HG03159 (cell line): ENCODE data around the gene SP5.
"Not testable (repeated sequence)": the region's sequence is repeated elsewhere in the genome, so short reads cannot be mapped to it uniquely, and the experiment has no call there.

Experiments used
- ATAC-seq: cut with Tn5 transposase; IDR thresholded peaks from one replicate; pipeline ENCODE4 v1.9.1; 2021; ENCODE audit warnings: mild to moderate bottlenecking, moderate library complexity; ENCODE audit not compliant: unreplicated experiment

Gene SP5

DNA sequence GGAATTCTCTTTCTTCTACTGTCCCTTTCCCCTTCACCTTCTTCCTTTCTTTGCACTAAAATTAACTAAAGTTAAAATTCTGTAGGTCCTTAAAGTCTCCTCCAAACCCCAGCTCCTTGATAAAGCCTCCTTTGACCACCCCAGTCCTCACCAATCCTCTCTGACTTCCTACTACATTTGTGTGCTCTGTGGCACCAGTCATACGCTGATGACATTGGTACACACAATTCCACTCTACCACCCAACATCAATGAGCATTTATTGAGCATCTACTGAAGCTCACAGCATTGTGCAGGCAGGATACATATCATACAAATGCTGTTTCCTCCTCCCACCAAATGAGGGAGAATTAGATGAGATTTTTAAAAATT lies 4.5 kb upstream of the SP5 start:
- no peak for ATAC-seq

DNA sequence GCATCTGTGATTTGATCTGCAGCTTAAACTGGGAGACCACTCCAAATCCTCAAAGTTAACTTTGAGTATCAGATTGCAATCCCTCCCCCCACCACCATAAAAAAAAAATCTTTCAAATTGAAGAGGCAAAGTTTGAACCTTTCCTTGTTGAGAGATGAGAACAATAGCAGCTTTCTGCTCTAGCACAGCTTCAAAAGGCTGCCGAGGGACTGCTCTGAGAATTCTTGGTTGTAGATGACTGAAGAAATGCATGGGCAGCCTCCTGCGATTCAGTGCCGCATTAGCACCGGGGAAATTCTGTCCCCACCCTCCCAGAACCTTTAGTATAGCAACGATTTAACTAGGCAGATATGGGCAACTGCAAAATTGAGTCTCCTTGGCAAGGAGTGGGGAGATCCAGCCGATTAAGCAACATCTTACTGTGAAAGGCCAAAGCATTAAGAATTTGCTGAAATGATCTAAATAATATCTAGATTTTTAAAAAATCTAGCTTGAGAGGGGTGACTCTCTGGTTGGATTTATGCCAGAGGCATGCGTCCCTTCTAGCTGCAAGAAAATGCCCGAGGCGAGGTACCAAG lies 3.9 kb upstream of the SP5 start:
- no peak for ATAC-seq

DNA sequence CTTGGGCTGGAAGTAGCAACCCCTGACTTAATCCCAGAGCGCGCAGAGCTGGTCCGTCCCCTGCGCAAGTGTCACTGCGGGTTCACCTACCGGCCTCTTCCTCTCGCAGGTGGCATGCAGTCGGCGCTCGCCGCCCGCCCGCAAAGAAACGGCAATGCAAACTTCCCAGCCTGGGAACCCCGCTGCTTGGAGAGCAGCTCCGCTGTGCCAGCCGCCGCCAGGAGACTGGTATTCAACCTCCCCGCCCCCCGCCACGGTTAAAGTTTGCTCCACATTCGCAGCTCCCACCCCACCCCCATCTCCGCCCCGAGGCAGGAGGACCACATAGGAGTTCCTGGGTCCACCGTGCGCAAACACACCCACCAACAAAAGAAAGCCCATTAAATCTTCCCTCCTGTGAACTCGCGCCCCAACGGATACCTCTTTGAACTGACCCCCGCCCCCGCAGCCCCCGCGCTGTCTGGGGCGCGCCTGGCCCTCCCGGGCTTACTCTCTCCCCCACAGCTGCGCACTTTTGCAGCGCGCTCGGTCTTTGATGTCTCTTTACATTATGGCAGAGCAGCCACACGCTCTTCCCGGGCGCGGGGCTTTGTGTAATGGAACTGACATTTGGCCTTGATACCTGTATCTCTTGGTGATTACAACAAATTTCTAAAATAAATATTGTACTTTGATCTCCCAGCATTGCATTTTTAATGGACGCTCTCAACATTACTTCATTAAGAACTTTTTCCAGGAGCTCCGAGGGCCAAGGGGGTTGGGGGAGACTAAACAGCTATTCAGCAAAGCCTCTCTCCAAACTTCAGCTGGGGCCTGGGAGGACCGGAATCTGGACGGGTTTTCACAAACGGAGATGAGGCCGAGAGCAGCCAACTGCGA lies 3.1 kb upstream of the SP5 start:
- ATAC-seq, result no peak

DNA sequence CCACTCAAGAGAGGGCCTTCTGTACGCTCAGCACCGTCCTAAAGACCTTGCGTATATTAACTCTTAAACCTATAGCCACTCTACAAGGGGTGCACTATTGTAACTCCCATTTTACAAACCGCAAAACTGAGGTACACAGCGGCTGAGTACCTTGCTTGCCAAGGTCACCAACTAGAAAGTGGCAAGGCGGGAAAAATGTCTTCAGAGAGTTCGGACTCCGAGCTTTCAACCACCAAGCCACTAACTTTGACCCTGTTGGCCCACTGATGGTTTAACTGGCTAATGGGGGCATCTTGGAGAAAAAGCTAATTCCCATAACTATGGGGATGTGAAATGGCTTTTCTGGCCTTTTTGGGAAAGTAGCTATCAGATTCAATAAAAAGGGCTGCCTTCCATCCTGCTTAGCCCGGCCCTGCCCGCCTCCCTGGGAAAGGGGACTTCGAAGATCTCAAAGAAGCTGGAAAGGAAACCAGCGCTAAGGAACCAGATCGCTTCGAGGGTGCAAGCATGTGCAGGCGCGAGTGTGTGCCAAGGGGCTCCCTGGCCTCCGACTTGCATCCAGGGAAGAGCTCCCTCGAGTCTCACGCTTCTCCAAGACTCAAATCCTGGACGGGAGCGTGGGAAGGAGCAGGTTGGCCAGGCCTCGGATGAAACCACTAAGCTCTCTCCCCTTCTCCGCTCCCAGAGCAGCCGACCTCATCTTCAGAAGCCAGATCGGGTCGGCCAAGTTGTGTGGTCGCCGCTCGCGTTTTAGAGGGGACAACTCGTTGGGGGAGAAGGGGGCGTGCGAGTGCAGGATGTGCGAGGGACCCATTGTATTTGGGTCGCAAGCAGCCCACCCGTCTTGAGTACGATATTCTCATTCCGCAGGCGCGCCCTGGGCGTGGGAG lies 2.2 kb upstream of the SP5 start:
- ATAC-seq, result no peak

DNA sequence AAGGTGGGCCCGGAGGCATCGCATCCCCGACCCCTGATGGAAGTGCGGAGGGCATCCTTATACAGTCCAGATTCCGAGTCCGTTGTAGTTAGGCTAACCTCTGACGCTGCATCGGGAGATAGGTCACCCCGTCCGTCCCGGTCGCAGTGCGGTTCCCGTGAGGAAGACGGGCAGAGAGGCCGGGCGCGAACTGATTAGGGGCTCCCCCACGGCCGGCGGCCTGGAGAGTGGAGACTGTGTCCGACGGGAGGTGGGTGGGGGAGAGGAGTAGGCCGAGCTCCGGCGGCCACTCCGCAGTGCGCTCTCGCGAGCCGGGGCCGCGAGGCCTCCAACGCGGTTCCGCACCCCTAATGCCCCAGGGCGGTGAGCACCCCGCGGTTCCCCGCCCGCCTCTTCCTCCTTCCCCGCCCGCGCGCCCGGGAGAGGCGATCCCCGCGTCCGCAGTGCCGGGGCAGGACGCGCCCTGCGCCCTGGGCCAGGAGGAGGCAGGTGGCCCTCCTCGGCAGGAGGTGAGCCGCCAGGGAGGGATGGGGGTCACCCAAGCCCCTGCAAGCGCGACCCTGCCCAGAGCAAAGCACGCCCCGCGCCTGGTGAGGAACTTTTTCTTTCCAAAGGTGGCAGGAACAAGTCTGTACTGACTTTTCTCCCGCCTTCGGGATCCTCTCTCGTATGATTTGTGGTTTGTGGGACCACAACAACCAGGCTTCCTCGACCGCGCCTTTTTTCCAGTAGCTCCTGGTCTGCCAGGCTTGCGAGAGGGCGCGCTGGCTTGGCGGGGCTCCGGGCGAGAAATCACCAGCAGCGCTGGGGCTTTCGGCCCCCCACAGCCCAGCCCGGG lies 1.4 kb upstream of the SP5 start:
- ATAC-seq, result no peak

DNA sequence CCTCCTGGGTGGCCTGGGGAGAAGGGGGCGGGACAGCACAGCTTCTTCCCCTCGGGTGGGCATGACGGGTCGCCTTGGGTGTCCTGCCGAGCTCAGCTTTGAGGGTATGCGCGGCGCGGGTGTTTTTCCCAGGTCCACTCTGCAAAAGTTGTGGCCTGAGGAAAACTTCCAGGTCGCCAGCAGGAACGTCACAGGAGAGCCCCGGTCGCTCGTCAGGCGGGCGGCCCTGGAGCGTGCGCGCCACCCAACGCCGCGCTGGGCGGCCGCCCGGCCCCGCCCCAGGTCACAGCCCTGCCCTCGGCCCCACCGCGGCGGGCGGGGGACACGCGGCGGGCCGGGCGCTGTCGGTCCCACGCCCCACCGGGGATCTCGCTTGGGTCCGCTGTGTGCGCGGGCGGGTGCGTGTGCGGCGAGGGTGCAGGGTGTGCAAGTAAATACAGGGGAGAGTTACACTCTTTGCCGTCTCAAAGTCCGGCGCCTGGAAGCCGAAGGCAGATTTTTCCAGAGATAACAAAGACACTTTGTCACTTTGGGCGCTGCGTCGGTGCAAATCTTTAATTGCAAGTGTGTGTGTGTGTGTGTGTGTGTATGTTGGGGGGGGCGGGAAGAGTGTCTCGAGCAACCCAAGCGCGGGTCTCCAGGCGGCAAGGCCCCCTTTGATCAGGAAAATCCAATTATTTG lies 616 bp upstream of the SP5 start:
- no peak for ATAC-seq

DNA sequence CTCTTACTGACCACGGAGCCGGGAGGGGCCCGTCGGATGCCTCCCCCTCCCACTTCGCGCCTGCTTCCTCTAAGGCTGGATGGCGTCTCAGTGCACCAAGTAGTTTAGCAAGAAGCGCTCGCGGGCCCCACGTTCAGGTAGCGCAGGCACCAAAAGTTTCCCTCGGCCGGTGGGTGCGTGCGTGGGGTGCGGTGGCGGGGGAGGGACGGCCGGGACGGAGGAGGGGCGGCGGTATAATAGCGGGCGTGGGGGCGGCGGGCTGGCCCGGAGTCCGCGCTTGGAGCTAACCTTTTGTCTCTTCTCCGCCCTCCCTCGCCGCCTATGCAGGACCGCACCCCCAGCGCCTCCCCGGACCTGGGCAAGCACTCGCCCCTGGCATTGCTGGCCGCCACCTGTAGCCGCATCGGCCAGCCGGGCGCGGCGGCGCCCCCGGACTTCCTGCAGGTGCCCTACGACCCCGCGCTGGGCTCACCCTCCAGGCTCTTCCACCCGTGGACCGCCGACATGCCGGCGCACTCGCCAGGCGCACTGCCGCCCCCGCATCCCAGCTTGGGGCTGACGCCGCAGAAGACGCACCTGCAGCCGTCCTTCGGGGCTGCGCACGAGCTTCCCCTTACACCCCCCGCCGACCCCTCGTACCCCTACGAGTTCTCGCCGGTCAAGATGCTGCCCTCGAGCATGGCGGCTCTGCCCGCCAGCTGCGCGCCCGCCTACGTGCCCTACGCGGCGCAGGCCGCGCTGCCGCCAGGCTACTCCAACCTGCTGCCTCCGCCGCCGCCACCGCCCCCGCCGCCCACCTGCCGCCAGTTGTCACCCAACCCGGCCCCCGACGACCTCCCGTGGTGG lies 1.0 kb downstream of the SP5 start:
- no peak for ATAC-seq

DNA sequence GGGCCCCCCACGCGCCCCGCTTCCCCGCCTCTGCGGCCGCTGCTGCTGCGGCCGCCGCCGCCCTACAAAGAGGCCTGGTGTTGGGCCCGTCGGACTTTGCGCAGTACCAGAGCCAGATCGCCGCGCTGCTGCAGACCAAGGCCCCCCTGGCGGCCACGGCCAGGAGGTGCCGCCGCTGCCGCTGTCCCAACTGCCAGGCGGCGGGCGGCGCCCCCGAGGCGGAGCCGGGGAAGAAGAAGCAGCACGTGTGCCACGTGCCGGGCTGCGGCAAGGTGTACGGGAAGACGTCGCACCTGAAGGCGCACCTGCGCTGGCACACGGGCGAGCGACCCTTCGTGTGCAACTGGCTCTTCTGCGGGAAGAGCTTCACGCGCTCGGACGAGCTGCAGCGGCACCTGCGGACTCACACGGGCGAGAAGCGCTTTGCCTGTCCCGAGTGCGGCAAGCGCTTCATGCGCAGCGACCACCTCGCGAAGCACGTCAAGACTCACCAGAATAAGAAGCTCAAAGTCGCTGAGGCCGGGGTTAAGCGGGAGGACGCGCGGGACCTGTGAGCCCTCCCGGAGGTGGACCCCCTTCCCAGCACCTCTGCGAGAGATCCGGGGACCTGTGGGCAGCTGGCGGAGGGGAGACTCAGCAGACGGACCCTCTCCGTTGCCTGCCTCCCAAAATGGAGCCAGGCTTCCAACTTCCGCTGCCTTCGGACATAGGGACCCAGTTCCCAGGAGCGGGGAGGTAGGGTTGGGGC lies 1.9 kb downstream of the SP5 start:
- ATAC-seq, result no peak

DNA sequence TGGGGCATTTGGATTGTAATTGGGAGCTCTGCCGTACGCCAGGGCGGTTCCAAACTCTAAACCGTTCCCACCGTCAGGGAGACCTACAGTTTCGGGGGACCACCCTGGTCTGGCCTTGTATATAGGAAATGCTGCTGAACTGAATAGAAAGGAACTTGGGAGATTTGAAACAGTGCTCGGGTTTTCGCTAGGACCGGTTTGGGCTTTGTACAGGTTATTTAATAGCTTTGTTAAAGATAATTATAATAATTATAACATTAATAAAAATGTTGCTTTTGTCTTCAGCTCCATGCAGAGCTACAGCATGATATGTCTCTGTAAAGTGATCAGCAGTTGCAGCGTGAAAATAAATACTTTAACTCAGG lies 2.4 kb downstream of the SP5 start:
- no peak for ATAC-seq

DNA sequence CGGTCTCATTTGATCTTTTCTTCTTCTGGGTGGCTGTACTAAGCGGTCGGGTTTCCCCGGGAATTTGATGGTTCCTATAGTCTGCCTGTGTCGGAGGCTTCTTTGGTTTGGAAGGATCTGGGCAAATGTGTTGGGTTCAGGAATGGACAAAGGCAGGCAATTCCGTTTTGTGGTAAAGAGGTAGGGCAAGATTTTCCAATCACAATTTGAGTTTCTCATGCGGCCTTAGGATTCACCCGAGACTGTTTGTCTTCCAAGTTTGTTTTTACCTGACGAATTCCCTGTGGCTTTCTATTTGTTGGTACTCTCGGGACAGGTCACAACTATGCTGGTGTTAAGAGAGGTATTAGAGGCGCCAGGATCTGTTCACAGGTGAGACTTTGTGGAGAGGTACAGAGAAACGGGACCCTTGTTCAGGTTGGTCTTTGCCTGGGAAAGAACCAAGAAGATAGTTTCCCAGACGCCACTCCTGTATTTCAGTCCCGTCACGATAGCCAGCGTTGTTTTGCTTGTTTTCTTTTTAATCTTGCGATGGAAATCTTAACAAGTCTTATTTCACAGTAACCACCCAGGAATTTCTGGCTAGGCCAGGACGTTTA lies 3.0 kb downstream of the SP5 start:
- ATAC-seq, result no peak

DNA sequence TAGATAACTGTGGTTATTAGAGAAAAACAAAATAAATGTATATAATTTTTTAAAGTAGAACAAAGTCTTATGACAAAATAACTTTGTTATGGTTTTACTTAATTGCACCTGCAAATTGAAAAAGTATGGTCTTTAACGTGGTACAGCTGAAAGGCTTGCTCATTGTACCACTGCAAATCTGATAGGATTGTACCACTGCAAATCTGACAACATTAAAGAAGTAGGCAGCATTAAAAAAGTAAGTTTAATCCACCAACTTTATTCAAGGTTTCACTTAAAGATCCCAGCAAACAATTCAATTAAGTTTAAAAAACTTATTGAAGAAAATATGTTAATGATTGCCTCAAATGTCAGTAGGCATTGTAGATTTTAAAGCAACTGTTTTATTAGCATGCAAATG lies 4.7 kb downstream of the SP5 start:
- ATAC-seq, result no peak

DNA sequence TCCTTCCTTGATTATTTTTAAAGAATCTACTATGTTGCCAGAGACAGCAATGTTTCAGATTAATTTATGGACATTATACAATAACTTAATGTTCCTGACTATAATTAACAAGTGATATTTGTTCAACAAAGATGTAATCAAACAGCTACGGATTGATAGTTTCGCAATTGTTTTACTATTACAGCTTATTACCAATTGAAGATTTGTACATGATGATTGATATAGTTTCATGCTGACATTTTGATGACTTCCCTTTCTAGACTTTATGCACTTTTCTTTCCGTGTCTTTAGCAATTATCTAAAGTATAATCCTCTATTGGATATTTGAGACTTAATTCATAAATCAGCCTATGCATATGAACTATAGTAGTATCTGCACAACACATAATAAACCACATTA lies 6.5 kb downstream of the SP5 start:
- no peak for ATAC-seq

DNA sequence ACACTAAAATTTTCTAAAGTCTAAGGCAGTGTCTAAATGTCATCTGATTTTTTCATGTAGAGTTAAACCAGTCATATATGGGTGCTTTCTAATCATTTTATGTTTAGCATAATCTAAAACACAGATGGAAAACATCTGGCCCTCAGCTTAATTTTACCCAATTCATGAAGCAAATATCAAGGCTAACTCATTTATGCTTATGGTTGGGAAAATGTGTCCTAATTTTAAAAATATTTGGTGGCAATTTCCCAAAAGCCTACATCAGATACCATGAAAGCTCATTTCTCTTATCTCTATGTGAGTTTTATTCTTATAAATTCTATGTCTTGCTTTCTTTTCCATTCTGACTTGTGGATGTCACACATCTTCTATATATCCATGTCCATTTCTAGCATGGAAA lies 7.2 kb downstream of the SP5 start:
- ATAC-seq, result no peak

DNA sequence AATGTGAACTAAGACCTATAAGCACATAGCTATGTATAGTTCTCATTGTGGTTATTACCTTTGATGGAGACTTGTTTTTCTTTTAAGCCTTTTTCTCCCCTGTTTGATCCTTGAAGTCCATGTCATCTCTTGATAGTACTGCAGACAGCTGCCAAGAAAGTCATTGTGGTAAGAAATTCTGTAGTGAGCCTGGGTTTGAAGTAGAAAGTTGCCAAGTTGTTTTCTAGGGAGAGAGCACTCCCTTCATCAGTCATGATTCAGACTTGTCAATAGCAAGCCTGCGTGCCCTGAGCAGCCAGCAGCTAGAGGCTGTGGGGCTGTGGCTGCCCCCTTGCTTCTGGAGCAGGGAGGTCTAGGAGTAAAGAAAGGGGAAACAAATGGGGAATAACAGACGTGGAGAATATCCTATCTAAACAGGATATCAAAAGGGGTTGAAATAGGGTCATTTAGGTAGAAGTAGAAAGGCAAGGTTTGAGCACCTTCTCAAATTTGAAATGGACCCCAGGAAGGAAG lies 8.4 kb downstream of the SP5 start:
- ATAC-seq, result no peak

DNA sequence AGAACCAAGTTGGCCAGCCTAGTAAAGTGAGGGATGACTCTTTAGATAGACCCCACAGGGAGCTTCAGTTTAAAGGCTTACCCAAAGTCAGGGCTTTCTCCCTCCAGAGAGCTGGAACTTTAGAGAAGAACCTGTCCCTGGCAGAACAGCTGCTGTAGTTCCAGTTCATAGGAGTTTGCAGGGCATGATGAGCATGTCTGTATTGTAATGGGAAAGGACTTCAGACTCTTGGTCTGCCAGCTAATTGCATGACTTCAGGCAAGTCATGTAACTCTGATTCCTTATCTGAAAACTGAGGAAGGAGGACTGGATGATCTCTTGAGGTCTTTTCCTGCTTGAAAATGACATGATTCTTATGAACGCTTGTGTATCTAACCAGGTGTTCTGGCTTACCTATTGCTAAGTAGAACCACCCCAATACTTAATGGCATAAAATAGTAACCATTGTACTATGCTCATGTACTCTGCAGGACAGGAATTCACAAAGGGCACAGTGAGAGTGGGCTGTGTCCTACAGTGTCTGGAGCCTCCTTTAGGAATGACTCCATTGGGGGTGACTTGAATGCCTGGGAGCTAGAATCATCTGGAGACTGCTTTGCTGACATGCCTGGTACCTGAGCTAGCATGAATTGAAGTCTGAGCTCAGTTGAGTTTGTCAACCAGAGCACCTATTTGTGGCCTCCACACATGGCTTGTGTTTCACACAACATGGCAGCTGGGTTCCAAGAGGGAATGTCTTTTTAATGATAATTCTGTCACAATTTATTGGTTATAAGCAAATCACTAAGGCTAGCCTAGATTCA lies 18.9 kb downstream of the SP5 start:
- no peak for ATAC-seq

DNA sequence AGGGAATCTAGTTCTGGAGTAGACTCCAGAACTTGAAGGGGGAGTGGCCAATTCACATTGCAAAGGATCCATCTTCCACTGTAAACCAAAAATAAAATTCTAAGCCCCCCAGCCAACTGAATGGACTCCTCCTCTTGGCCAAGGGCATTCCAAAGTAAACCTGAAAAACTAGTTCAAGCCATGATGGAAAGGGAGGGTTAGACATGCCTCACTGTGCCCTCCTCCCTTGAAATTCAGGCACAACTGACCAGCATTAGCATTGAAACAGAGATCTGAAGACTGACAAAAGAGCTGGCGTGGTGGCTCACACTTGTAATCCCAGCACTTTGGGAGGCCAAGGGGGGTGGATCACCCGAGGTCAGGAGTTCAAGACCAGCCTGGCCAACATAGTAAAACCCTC lies 19.5 kb downstream of the SP5 start:
- not testable (repeated sequence) for ATAC-seq

DNA sequence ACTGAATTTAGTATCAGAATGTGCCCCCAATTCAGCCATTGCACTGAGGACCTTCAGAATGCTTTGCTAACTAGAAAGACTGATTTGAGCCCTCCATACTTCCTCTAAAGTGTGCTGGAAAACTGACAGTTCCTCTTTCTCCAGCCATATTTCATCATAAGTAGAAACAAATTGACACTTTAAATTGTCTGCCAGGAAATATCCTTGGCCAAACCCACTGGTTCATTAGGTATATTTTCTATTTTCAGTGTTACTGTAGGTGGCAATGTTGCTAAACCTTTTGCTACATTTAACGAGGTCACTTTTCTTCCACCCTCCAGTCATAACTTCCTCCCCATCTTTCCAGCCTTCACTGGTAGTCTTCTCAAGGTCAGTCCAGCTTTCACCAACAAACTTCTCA lies 21.5 kb downstream of the SP5 start:
- ATAC-seq, result no peak
